HG03457 (cell line): ENCODE measurements around the gene CLDN15.
"Not testable (repeated sequence)": the region's sequence is repeated elsewhere in the genome, so short reads cannot be mapped to it uniquely, and the experiment has no call there.

Experiments used
- ATAC-seq: cut with Tn5 transposase; IDR thresholded peaks from one replicate; pipeline ENCODE4 v1.9.1; 2021; ENCODE audit warnings: moderate number of reproducible peaks; ENCODE audit not compliant: unreplicated experiment

The CLDN15 gene

DNA sequence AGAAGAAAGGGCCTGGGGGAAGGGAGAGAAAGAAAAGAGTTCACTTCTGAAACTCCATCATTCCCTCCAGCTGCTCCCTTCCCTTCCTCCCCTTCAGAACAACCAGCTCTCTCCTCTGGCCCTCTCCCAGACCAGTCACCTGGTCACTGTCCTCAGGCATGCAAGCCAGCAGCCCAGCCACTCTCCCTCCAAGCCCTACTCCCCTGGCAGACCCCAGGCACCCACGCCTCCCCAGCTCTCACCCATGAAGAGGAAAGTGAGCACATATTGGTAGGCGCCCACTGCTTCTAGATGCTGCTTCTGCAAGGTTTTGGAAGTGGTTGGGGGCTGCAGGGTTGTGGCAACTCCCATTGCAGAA is 37.1 kb downstream of the CLDN15 start:
- ATAC-seq = no peak

DNA sequence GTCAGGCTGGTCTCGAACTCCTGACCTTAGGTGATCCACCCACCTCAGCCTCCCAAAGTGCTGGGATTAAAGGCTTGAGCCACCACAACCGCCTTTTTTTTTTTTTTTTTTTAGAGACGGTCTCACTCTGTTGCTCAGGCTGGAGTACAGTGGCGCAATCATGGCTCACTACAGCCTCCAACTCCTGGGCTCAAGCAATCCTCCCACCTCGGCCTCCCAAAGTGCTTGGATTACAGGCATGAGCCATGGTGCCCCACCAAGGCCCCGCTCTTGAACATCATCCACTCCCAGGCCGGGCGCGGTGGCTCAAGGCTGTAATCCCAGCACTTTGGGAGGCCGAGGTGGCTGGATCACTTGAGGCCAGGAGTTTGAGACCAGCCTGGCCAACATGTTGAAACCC is 38.1 kb downstream of the CLDN15 start:
- ATAC-seq = not testable (repeated sequence)

DNA sequence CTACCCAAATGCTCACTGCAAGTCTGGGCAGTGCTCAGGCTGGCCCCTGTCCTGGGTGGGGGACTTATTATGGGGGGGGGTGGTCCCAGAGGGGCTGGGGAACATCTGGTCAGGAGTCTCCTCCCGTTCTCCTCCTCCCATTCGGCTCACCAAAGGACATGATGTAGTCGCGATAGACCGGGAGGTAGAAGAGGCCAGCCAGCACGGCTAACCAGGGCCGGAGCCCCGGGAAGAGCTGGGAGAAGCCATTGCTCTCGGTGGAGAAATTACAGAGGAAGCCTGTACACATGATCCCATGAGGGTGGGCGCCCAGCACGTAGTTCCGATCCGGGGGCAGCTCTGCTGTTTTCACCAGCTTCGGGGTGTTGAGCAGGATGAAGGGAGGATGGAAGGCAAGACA is 39.1 kb downstream of the CLDN15 start:
- no peak for ATAC-seq

DNA sequence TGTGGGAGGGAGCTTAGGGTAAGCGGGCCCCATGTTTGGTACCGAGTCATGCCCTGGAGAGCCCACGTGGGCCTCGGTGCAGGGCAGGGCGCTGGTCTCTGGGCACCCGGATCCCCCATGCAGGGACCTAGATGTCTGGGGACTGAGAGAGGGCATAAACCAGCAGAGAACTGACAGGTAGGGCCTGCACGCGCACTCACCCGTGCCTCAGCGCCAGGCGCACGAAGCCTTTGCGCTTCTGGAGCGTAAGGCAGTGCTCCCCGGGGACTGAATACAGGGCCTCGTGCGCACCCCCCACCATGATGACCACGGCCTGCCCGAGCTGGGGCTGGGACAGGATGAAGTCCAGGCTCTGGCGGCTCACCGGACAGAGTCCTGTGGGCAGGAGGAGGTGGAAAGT is 39.6 kb downstream of the CLDN15 start:
- ATAC-seq = no peak

DNA sequence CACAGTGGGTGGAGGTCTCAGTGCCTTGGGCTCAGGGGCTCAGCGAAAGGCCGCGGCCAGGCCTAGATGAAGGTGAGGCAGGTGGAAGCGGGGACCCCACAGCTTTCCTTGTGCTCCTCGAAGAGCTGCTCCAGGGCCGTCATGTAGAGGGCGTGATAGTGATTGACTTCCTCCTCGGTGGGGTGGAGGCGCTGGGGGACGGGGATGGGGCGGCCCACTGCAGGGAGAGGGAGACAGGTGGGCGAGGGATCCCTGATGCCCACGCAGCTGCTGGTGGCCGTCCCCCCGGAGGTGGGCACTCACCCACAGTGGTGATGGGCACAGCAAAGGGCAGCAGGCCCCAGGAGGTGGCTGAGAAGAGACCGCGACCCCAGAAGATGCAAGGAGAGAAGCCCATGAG is 41.7 kb downstream of the CLDN15 start:
- no peak for ATAC-seq

DNA sequence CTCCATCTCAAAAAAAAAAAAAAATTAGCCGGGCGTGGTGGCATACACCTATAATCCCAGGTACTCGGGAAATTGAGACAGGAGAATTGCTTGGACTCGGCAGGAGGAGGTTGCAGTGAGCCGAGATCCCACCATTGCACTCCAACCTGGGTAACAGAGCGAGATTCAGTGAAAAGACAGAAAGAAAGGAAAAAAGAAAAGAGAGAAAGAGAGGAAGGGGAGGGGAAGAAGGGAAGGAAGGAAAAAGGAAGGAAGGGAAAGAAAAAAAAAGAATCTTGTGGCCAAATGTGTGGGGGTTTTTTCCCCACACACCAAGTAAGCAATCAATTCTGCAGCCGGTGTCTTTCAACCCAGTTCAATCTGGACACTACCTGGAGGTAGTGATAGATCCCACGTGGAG is 48.5 kb downstream of the CLDN15 start:
- no peak for ATAC-seq

DNA sequence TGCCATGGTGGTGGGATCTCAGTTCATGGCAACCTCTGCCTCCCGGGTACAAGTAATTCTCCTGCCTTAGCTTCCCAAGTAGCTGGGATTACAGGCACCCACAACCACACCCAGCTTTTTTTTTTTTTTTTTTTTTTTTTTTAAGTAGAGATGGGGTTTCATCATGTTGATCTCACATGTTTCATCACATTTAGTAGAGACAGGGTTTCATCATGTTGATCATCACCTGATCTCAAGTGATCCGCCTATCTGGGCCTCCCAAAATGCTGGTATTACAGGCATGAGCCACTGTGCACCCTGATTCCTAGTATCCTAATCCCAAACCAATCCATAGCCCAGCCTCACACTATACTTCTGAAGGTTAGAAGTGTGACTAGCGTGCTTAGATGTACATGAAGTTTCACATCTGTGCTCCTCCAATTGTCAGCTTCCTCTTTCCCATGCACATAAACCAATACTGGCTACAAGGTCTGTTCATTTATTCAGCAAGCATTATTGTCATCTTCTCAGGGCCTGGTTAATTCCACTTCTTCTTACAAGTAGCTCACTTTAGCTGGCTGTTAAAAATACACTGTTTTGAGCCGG is 50.7 kb downstream of the CLDN15 start:
- no peak for ATAC-seq

DNA sequence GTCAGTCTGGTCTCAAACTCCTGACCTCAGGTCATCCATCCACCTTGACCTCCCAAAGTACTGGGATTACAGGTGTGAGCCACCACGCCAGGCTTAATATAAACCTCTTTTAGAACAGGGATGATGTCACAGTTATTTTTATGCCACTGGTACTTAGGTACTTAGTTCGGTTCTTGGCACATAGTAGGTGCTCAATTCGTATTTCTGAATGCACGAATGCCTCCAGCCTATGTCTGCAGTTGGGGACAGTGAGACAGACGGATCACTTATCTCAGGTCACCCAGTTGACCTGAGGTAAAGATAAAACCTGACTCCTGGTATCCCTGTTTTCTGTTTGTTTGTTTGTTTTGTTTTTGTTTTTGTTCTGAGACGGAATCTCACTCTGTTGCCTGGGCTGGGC is 51.4 kb downstream of the CLDN15 start:
- no peak for ATAC-seq

DNA sequence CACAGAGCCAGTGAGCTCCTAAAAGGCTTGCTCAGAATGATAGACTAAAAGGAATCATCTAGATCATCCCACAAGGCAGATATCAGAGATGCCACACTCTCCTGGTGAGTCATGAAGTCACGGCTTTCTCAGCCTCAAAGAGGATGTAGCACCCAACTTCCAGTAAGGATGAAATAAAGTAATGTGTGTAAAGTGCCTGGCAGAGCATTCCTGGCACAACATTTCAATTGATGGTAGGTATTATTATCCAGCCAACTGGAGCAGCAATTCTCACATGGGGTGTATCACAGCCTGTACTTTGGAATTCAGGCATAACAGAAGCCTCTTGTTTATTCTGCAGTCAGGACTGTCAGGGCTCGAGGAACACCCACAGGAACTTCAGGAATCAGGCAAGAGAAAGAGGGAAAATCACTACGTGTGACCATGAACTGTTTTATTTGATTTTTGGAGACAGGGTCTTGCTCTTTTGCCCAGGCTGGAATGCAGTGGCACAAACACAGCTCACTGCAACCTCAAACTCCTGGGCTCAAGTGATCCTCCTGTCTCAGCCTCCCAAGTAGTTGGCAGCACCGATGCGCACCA is 52.3 kb downstream of the CLDN15 start:
- ATAC-seq = no peak
